ENCODE data around the gene LRRC4B.

LRRC4B gene

GRCh38 chr19:50551715-50552187 is 16.5 kb downstream of the LRRC4B start:
- no peak for TF ChIP-seq CTCF (conservative IDR thresholded peaks at IDR 0.05; ENCODE audit: low read depth)
- ChIA-PET CTCF (no interaction called here), POLR2A (ENCODE audit: low non-redundant PET) (no interaction called here)
- DNase-seq (ENCODE audit: low spot score), result no peak
- H3K27ac ChIP-seq, result no peak overlapping the region

GRCh38 chr19:50551034-50551714 is 17.1 kb downstream of the LRRC4B start:
- H3K27ac ChIP-seq, result no peak overlapping the region
- CTCF ChIA-PET, result no interaction called here
- TF ChIP-seq CTCF (conservative IDR thresholded peaks at IDR 0.05; ENCODE audit: low read depth), result no peak
- no peak for DNase-seq (ENCODE audit: low spot score)
- POLR2A ChIA-PET (ENCODE audit: low non-redundant PET), result no interaction called here

- H3K27ac ChIP-seq, result no peak overlapping the region
- ChIA-PET CTCF (no interaction called here), POLR2A (ENCODE audit: low non-redundant PET) (no interaction called here)
- no peak for DNase-seq (ENCODE audit: low spot score)
- TF ChIP-seq CTCF (conservative IDR thresholded peaks at IDR 0.05; ENCODE audit: low read depth), result no peak
These were observed 17.7 kb downstream of the LRRC4B start for GRCh38 chr19:50550594-50550966.

- no peak for DNase-seq (ENCODE audit: low spot score)
- no peak for TF ChIP-seq CTCF (conservative IDR thresholded peaks at IDR 0.05; ENCODE audit: low read depth)
- no peak overlapping the region for H3K27ac ChIP-seq
- POLR2A ChIA-PET (ENCODE audit: low non-redundant PET), result no interaction called here
- CTCF ChIA-PET, result interaction anchor here (0.6 to 2.9 kb wide), 2 partner anchors 12 to 22 kb away, joined by 4 to 19 read pairs; no protein-coding TSS in a partner anchor
These were observed 18.2 kb downstream of the LRRC4B start for GRCh38 chr19:50549927-50550593.

GRCh38 chr19:50549059-50549926 is 18.9 kb downstream of the LRRC4B start:
- POLR2A ChIA-PET (ENCODE audit: low non-redundant PET), result no interaction called here

More at GRCh38 chr19:50549059-50549926, 18.9 kb downstream of the LRRC4B start:
- no peak for TF ChIP-seq CTCF (conservative IDR thresholded peaks at IDR 0.05; ENCODE audit: low read depth)
- CTCF ChIA-PET, result interaction anchor here (0.6 to 2.9 kb wide), 3 partner anchors 11 to 217 kb away, joined by 4 to 19 read pairs (median 5); no protein-coding TSS in a partner anchor
- H3K27ac ChIP-seq, result no peak overlapping the region
- no peak for DNase-seq (ENCODE audit: low spot score)

Measured in RWPE1 (cell line).